H1 (cell line): ENCODE data around the gene WAC. TPM values are rescaled to one million over a fixed set of nuclear protein-coding genes. Genes with fewer than 3 reads are reported as not detected.

Experiments
- CREB1 ChIP-seq: IDR thresholded peaks from 2 replicates; pipeline ENCODE4 v1.6.1; 2012; ENCODE audit warnings: inconsistent platforms
- FOSL1 ChIP-seq: IDR thresholded peaks from 2 replicates; pipeline ENCODE4 v1.6.1; 2011; ENCODE audit warnings: mild to moderate bottlenecking, low read depth, low read length, moderate library complexity; ENCODE audit not compliant: insufficient read depth
- YY1 ChIP-seq: IDR thresholded peaks from 2 replicates; pipeline ENCODE4 v1.6.1; 2011; ENCODE audit warnings: low read depth, mild to moderate bottlenecking, low read length
- polyA plus RNA-seq, 7 experiments: library from polyadenylated mRNA; depleted of rRNA in 3 of 7; stranded (reverse) in 5 of 7; unstranded in 2 of 7; fragments of >200 nt in 5 of 7; fragments of 200-250 nt in 2 of 7; gene quantifications; 1 replicate in 5 of 7; 2 replicates in 1 of 7; 4 replicates in 1 of 7; pipeline versions ENCODE4 v1.2.1 to v1.2.3, GENCODE V29; 2011 to 2013; ENCODE audit warnings: missing spikeins in 2 of 7, mixed read lengths in 2 of 7
- total RNA-seq: library from RNA; stranded (reverse); fragmentation: NEBNext Ultra II Directional; extraction: Animal tissue kit (Norgen Biotek cat#: 25700); gene quantifications from 2 replicates; pipeline ENCODE4 v1.2.1, GENCODE V29; 2021

WAC gene
- total and polyA plus RNA-seq, 2 of the 8 experiments (the other 6 are each of a cell fraction or from before 2014, with no cell fraction given), result 72.9 to 128 TPM

GRCh38 chr10:28544058-28544457 lies 11.1 kb downstream of the WAC start (continued):
- no peak for TF ChIP-seq FOSL1
- no peak for TF ChIP-seq CREB1
- TF ChIP-seq YY1, result no peak
